Panc1 (cell line): ENCODE measurements around the gene ALG12.

ENCODE experiments used
- CTCF ChIP-seq: fragments of 450-650 bp; IDR thresholded peaks from 2 replicates; pipeline ENCODE4 v1.5.1; 2017; ENCODE audit warnings: mild to moderate bottlenecking
- POLR2AphosphoS5 ChIP-seq: IDR thresholded peaks from 2 replicates; pipeline ENCODE4 v1.6.1; 2012; ENCODE audit warnings: mild to moderate bottlenecking, low read depth, low read length, moderate library complexity
- TCF7L2 ChIP-seq: IDR thresholded peaks from 2 replicates; pipeline ENCODE4 v1.6.1; 2011; ENCODE audit warnings: mild to moderate bottlenecking, low read depth, low read length, inconsistent platforms
- TF ChIP-seq, protein P1 (sequence below), 2 experiments: IDR thresholded peaks; 2 replicates each; pipeline ENCODE4 v1.6.1; 2011 to 2012; ENCODE audit warnings: low read depth in 2 of 2, control low read depth in 1 of 2, low read length in 1 of 2, mild to moderate bottlenecking in 1 of 2, moderate library complexity in 1 of 2; ENCODE audit not compliant: insufficient read depth in 1 of 2

GRCh38 chr22:49906071-49906798 is 12.0 kb downstream of the ALG12 start:
- TF ChIP-seq CTCF (no peak), POLR2AphosphoS5 (no peak), TCF7L2 (no peak)
- TF ChIP-seq, protein P1, sequence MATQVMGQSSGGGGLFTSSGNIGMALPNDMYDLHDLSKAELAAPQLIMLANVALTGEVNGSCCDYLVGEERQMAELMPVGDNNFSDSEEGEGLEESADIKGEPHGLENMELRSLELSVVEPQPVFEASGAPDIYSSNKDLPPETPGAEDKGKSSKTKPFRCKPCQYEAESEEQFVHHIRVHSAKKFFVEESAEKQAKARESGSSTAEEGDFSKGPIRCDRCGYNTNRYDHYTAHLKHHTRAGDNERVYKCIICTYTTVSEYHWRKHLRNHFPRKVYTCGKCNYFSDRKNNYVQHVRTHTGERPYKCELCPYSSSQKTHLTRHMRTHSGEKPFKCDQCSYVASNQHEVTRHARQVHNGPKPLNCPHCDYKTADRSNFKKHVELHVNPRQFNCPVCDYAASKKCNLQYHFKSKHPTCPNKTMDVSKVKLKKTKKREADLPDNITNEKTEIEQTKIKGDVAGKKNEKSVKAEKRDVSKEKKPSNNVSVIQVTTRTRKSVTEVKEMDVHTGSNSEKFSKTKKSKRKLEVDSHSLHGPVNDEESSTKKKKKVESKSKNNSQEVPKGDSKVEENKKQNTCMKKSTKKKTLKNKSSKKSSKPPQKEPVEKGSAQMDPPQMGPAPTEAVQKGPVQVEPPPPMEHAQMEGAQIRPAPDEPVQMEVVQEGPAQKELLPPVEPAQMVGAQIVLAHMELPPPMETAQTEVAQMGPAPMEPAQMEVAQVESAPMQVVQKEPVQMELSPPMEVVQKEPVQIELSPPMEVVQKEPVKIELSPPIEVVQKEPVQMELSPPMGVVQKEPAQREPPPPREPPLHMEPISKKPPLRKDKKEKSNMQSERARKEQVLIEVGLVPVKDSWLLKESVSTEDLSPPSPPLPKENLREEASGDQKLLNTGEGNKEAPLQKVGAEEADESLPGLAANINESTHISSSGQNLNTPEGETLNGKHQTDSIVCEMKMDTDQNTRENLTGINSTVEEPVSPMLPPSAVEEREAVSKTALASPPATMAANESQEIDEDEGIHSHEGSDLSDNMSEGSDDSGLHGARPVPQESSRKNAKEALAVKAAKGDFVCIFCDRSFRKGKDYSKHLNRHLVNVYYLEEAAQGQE (IDR thresholded peaks at IDR 0.05; ENCODE audit: insufficient read depth in 1 of 2, low read depth in 2 of 2, low read length in 1 of 2), result no peak
